ENCODE measurements around the gene TIMM21.

GRCh38 chr18:74142252-74142651 lies 6.1 kb upstream of the TIMM21 start:
- TF ChIP-seq CTCF (IDR thresholded peaks at IDR 0.05; ENCODE audit: insufficient read depth, low read length) (no peak), SPI1 (IDR thresholded peaks at IDR 0.05; ENCODE audit: borderline replicate concordance, low read depth) (no peak), POLR2AphosphoS5 (IDR thresholded peaks at IDR 0.05; ENCODE audit: low read depth) (no peak), REST (IDR thresholded peaks at IDR 0.05; ENCODE audit: insufficient replicate concordance, low read depth) (no peak)

All from HL-60 (cell line).